ENCODE data around the gene WNT8B. TPM values are rescaled to one million over a fixed set of nuclear protein-coding genes. Genes with fewer than 3 reads are reported as not detected.

The WNT8B gene
- polyA plus RNA-seq, 1 donor from 2014 or later, result 0.37 TPM

- H3K9me3 ChIP-seq (ENCODE audit: low read length), result no peaks in the 10 kb centered on the region
- no peaks in the 10 kb centered on the region for H3K79me2 ChIP-seq (replicated peaks; ENCODE audit: insufficient read depth, low read length)
- H3K9ac ChIP-seq (ENCODE audit: low read length), result no peak overlapping the region
- no peaks in the 10 kb centered on the region for H3K9me2 ChIP-seq (ENCODE audit: insufficient read depth, low read length)
- peaks cover 62% of the 10 kb centered on the region for H3K27me3 ChIP-seq (ENCODE audit: insufficient read depth, low read depth, low read length)
- H3F3A ChIP-seq (ENCODE audit: insufficient read depth, low read length, poor library complexity, severe bottlenecking), result no peaks in the 10 kb centered on the region
- peaks cover 24% of the 10 kb centered on the region for H3K36me3 ChIP-seq (ENCODE audit: insufficient read depth, low read length)
- no peak overlapping the region for H3K27ac ChIP-seq (ENCODE audit: low read length)
- H3K4me3 ChIP-seq (ENCODE audit: low read length), result no peak overlapping the region
- no peak for TF ChIP-seq TAF1 (IDR thresholded peaks at IDR 0.05; ENCODE audit: low read depth)
- TF ChIP-seq EP300 (conservative IDR thresholded peaks at IDR 0.05; ENCODE audit: poor library complexity, severe bottlenecking), result no peak
- TF ChIP-seq, protein P1, sequence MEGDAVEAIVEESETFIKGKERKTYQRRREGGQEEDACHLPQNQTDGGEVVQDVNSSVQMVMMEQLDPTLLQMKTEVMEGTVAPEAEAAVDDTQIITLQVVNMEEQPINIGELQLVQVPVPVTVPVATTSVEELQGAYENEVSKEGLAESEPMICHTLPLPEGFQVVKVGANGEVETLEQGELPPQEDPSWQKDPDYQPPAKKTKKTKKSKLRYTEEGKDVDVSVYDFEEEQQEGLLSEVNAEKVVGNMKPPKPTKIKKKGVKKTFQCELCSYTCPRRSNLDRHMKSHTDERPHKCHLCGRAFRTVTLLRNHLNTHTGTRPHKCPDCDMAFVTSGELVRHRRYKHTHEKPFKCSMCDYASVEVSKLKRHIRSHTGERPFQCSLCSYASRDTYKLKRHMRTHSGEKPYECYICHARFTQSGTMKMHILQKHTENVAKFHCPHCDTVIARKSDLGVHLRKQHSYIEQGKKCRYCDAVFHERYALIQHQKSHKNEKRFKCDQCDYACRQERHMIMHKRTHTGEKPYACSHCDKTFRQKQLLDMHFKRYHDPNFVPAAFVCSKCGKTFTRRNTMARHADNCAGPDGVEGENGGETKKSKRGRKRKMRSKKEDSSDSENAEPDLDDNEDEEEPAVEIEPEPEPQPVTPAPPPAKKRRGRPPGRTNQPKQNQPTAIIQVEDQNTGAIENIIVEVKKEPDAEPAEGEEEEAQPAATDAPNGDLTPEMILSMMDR (IDR thresholded peaks at IDR 0.05; ENCODE audit: poor library complexity, severe bottlenecking), result no peak
- TF ChIP-seq RAD21 (conservative IDR thresholded peaks at IDR 0.05), result no peak
- TF ChIP-seq REST (IDR thresholded peaks at IDR 0.05; ENCODE audit: borderline replicate concordance), result no peak
- TF ChIP-seq EZH2 (IDR thresholded peaks at IDR 0.05; ENCODE audit: borderline replicate concordance, insufficient read depth, low read length, poor library complexity, severe bottlenecking), result no peak
- TF ChIP-seq SMC3 (conservative IDR thresholded peaks at IDR 0.05; ENCODE audit: poor library complexity), result no peak
- no peak for TF ChIP-seq POLR2AphosphoS5 (IDR thresholded peaks at IDR 0.05)
- no peak for TF ChIP-seq MXI1 (conservative IDR thresholded peaks at IDR 0.05; ENCODE audit: poor library complexity, severe bottlenecking)
- no peak overlapping the region for H3K4me2 ChIP-seq (ENCODE audit: low read length)
- no peak overlapping the region for H2AFZ ChIP-seq (ENCODE audit: low read depth, low read length)
- no peaks in the 10 kb centered on the region for H4K20me1 ChIP-seq (ENCODE audit: insufficient read depth)
Observed at GRCh38 chr10:100489396-100489795, 26.6 kb downstream of the WNT8B start.

DNA sequence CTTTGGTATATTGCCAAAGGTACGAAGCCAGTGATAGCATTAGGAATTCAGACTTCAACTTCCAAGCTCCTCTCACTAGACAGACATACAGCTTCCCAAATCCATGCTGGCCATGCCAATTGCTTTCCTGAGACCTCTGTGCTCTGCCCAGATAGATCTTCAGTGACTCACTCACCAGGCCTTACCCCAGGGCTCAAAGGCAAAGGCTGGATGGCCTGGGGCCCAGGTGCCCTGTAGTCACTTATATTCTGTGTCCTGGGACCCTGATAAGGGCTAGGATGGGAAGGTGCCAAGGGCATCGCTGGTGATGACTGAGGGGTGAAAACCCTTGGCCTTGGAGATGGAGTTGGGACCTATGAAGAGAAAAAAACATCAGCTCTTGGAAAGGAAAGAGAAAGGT, 27.7 kb downstream of the WNT8B start:
- no peak overlapping the region for H3K9ac ChIP-seq (ENCODE audit: low read length)
- H3K79me2 ChIP-seq (replicated peaks; ENCODE audit: insufficient read depth, low read length), result no peaks in the 10 kb centered on the region
- peaks cover 24% of the 10 kb centered on the region for H3K36me3 ChIP-seq (ENCODE audit: insufficient read depth, low read length)
- no peaks in the 10 kb centered on the region for H3K9me2 ChIP-seq (ENCODE audit: insufficient read depth, low read length)
- TF ChIP-seq REST (IDR thresholded peaks at IDR 0.05; ENCODE audit: borderline replicate concordance) (no peak), TAF1 (IDR thresholded peaks at IDR 0.05; ENCODE audit: low read depth) (no peak), EZH2 (IDR thresholded peaks at IDR 0.05; ENCODE audit: borderline replicate concordance, insufficient read depth, low read length, poor library complexity, severe bottlenecking) (no peak), SMC3 (conservative IDR thresholded peaks at IDR 0.05; ENCODE audit: poor library complexity) (no peak), POLR2AphosphoS5 (IDR thresholded peaks at IDR 0.05) (no peak)
- H4K20me1 ChIP-seq (ENCODE audit: insufficient read depth), result no peaks in the 10 kb centered on the region
- H3F3A ChIP-seq (ENCODE audit: insufficient read depth, low read length, poor library complexity, severe bottlenecking), result no peaks in the 10 kb centered on the region
- H2AFZ ChIP-seq (ENCODE audit: low read depth, low read length), result no peak overlapping the region
- peaks cover 56% of the 10 kb centered on the region for H3K27me3 ChIP-seq (ENCODE audit: insufficient read depth, low read depth, low read length)
- no peaks in the 10 kb centered on the region for H3K9me3 ChIP-seq (ENCODE audit: low read length)
- H3K4me2 ChIP-seq (ENCODE audit: low read length), result no peak overlapping the region
- no peak overlapping the region for H3K27ac ChIP-seq (ENCODE audit: low read length)
- no peak overlapping the region for H3K4me3 ChIP-seq (ENCODE audit: low read length)
